Esophagus muscularis mucosa (tissue), 3 donors: ENCODE results near the gene FAM227B.

Experiments
- POLR2A ChIP-seq: fragments of 450-650 bp; IDR thresholded peaks from one replicate; pipeline ENCODE4 v1.6.1; 2017; ENCODE audit warnings: antibody characterized with exemption, moderate library complexity, mild to moderate bottlenecking, low read depth
- TF ChIP-seq, protein P1 (sequence below), 3 experiments: fragments of 200-600 bp in 2 of 3; fragments of 450-650 bp in 1 of 3; sonication (generic) in 2 of 3; IDR thresholded peaks; one replicate each; pipeline ENCODE4 v1.5.1; 2017 to 2019; ENCODE audit warnings: antibody characterized with exemption in 3 of 3, mild to moderate bottlenecking in 2 of 3, moderate library complexity in 1 of 3

DNA sequence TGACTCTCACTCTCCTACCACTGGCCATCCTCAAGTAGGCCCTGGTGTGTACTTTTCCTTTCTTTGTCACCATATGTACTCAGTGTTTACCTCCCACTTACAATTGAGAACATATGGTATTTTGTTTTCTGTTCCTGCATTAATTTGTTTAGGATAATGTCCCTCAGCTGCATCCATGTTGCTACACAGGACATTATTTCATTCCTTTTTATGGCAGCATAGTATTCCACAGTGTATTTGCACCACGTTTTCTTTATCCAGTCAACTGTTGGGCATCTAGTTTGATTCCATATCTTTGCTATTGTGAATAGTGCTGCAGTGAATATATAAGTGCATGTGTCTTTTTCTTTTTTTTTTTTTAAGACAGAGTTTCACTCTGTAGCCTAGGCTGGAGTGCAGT is 324.4 kb downstream of the FAM227B start:
- no peak for TF ChIP-seq POLR2A
- TF ChIP-seq, protein P1, sequence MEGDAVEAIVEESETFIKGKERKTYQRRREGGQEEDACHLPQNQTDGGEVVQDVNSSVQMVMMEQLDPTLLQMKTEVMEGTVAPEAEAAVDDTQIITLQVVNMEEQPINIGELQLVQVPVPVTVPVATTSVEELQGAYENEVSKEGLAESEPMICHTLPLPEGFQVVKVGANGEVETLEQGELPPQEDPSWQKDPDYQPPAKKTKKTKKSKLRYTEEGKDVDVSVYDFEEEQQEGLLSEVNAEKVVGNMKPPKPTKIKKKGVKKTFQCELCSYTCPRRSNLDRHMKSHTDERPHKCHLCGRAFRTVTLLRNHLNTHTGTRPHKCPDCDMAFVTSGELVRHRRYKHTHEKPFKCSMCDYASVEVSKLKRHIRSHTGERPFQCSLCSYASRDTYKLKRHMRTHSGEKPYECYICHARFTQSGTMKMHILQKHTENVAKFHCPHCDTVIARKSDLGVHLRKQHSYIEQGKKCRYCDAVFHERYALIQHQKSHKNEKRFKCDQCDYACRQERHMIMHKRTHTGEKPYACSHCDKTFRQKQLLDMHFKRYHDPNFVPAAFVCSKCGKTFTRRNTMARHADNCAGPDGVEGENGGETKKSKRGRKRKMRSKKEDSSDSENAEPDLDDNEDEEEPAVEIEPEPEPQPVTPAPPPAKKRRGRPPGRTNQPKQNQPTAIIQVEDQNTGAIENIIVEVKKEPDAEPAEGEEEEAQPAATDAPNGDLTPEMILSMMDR (IDR thresholded peaks at IDR 0.05), result no peak
